ENCODE results near the gene MEF2D.

The MEF2D gene

DNA sequence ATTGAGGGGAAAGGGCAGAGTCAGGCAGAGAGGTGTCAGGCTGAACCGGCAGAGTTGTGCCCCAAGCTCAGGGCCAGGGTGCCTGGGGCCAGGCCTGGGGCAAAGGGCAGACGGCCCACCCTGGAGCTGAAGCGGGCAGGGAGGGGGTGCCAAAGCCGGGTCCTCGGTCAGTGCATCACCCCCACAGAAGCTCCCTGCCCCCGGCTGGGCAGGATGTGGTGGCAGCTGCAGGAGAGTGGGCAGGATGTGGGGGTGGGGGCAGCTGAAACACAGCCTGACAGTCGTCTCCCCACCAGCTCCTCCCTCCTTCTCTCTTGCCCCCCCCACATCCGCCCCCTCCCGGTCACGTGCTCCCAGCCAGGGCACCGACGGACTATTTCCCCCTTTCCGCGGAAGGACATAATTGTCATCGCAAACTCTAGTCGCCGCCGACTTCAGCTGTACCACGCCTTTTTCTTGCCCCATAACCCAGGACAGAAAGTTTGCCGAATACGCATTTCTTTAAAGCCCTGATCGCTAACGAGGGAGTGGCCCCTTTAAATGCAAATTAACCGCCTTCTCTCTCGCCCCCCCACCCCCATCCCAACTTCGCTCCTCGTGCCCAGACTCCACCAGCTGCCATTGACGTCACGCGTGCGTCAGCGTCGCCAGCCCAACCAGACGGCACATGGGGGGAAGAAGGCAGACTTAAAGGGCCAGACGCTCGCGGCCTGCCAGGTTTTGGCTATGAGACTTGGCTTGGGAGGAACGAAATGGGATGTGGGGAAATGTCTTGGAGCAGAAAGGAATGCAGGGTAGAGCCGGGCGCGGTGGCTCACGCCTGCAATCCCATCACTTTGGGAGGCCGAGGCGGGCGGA, 4.5 kb upstream of the MEF2D start (continued):
- TF ChIP-seq, protein P1, sequence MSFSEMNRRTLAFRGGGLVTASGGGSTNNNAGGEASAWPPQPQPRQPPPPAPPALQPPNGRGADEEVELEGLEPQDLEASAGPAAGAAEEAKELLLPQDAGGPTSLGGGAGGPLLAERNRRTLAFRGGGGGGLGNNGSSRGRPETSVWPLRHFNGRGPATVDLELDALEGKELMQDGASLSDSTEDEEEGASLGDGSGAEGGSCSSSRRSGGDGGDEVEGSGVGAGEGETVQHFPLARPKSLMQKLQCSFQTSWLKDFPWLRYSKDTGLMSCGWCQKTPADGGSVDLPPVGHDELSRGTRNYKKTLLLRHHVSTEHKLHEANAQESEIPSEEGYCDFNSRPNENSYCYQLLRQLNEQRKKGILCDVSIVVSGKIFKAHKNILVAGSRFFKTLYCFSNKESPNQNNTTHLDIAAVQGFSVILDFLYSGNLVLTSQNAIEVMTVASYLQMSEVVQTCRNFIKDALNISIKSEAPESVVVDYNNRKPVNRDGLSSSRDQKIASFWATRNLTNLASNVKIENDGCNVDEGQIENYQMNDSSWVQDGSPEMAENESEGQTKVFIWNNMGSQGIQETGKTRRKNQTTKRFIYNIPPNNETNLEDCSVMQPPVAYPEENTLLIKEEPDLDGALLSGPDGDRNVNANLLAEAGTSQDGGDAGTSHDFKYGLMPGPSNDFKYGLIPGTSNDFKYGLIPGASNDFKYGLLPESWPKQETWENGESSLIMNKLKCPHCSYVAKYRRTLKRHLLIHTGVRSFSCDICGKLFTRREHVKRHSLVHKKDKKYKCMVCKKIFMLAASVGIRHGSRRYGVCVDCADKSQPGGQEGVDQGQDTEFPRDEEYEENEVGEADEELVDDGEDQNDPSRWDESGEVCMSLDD (tag by site-specific recombination; IDR thresholded peaks at IDR 0.05): peak; percentile 87
- no peak for TF ChIP-seq HOXA7 (CRISPR knock-in tag; IDR thresholded peaks at IDR 0.05; ENCODE audit: borderline replicate concordance)
- TF ChIP-seq, protein P2, sequence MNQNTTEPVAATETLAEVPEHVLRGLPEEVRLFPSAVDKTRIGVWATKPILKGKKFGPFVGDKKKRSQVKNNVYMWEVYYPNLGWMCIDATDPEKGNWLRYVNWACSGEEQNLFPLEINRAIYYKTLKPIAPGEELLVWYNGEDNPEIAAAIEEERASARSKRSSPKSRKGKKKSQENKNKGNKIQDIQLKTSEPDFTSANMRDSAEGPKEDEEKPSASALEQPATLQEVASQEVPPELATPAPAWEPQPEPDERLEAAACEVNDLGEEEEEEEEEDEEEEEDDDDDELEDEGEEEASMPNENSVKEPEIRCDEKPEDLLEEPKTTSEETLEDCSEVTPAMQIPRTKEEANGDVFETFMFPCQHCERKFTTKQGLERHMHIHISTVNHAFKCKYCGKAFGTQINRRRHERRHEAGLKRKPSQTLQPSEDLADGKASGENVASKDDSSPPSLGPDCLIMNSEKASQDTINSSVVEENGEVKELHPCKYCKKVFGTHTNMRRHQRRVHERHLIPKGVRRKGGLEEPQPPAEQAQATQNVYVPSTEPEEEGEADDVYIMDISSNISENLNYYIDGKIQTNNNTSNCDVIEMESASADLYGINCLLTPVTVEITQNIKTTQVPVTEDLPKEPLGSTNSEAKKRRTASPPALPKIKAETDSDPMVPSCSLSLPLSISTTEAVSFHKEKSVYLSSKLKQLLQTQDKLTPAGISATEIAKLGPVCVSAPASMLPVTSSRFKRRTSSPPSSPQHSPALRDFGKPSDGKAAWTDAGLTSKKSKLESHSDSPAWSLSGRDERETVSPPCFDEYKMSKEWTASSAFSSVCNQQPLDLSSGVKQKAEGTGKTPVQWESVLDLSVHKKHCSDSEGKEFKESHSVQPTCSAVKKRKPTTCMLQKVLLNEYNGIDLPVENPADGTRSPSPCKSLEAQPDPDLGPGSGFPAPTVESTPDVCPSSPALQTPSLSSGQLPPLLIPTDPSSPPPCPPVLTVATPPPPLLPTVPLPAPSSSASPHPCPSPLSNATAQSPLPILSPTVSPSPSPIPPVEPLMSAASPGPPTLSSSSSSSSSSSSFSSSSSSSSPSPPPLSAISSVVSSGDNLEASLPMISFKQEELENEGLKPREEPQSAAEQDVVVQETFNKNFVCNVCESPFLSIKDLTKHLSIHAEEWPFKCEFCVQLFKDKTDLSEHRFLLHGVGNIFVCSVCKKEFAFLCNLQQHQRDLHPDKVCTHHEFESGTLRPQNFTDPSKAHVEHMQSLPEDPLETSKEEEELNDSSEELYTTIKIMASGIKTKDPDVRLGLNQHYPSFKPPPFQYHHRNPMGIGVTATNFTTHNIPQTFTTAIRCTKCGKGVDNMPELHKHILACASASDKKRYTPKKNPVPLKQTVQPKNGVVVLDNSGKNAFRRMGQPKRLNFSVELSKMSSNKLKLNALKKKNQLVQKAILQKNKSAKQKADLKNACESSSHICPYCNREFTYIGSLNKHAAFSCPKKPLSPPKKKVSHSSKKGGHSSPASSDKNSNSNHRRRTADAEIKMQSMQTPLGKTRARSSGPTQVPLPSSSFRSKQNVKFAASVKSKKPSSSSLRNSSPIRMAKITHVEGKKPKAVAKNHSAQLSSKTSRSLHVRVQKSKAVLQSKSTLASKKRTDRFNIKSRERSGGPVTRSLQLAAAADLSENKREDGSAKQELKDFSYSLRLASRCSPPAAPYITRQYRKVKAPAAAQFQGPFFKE (tag by site-specific recombination; IDR thresholded peaks at IDR 0.05; ENCODE audit: borderline replicate concordance): no peak
- TF ChIP-seq ZNF184 (tag by site-specific recombination; IDR thresholded peaks at IDR 0.05): peak; percentile 58; the same call in 1 of the 2 replicates
- TF ChIP-seq, protein P3, sequence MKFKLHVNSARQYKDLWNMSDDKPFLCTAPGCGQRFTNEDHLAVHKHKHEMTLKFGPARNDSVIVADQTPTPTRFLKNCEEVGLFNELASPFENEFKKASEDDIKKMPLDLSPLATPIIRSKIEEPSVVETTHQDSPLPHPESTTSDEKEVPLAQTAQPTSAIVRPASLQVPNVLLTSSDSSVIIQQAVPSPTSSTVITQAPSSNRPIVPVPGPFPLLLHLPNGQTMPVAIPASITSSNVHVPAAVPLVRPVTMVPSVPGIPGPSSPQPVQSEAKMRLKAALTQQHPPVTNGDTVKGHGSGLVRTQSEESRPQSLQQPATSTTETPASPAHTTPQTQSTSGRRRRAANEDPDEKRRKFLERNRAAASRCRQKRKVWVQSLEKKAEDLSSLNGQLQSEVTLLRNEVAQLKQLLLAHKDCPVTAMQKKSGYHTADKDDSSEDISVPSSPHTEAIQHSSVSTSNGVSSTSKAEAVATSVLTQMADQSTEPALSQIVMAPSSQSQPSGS (tag by site-specific recombination; IDR thresholded peaks at IDR 0.05; ENCODE audit: low read depth): peak; percentile 93
- TF ChIP-seq ZNF175 (tag by site-specific recombination; IDR thresholded peaks at IDR 0.05): no peak
- TF ChIP-seq, protein P4, sequence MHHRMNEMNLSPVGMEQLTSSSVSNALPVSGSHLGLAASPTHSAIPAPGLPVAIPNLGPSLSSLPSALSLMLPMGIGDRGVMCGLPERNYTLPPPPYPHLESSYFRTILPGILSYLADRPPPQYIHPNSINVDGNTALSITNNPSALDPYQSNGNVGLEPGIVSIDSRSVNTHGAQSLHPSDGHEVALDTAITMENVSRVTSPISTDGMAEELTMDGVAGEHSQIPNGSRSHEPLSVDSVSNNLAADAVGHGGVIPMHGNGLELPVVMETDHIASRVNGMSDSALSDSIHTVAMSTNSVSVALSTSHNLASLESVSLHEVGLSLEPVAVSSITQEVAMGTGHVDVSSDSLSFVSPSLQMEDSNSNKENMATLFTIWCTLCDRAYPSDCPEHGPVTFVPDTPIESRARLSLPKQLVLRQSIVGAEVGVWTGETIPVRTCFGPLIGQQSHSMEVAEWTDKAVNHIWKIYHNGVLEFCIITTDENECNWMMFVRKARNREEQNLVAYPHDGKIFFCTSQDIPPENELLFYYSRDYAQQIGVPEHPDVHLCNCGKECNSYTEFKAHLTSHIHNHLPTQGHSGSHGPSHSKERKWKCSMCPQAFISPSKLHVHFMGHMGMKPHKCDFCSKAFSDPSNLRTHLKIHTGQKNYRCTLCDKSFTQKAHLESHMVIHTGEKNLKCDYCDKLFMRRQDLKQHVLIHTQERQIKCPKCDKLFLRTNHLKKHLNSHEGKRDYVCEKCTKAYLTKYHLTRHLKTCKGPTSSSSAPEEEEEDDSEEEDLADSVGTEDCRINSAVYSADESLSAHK (tag by site-specific recombination; IDR thresholded peaks at IDR 0.05): peak; percentile 66; the same call in 1 of the 2 replicates
- no peak for TF ChIP-seq ZNF239 (tag by site-specific recombination; IDR thresholded peaks at IDR 0.05)
- TF ChIP-seq BCL11A (tag by site-specific recombination; IDR thresholded peaks at IDR 0.05; ENCODE audit: low read depth): peak; percentile 78
- TF ChIP-seq KLF16 (tag by site-specific recombination; IDR thresholded peaks at IDR 0.05): peak; percentile 96
- TF ChIP-seq ZNF157 (tag by site-specific recombination; IDR thresholded peaks at IDR 0.05): no peak
- no peak for TF ChIP-seq ZNF621 (tag by site-specific recombination; IDR thresholded peaks at IDR 0.05)
- TF ChIP-seq ZBTB20 (tag by site-specific recombination; IDR thresholded peaks at IDR 0.05): peak; percentile 67
- TF ChIP-seq, protein P5, sequence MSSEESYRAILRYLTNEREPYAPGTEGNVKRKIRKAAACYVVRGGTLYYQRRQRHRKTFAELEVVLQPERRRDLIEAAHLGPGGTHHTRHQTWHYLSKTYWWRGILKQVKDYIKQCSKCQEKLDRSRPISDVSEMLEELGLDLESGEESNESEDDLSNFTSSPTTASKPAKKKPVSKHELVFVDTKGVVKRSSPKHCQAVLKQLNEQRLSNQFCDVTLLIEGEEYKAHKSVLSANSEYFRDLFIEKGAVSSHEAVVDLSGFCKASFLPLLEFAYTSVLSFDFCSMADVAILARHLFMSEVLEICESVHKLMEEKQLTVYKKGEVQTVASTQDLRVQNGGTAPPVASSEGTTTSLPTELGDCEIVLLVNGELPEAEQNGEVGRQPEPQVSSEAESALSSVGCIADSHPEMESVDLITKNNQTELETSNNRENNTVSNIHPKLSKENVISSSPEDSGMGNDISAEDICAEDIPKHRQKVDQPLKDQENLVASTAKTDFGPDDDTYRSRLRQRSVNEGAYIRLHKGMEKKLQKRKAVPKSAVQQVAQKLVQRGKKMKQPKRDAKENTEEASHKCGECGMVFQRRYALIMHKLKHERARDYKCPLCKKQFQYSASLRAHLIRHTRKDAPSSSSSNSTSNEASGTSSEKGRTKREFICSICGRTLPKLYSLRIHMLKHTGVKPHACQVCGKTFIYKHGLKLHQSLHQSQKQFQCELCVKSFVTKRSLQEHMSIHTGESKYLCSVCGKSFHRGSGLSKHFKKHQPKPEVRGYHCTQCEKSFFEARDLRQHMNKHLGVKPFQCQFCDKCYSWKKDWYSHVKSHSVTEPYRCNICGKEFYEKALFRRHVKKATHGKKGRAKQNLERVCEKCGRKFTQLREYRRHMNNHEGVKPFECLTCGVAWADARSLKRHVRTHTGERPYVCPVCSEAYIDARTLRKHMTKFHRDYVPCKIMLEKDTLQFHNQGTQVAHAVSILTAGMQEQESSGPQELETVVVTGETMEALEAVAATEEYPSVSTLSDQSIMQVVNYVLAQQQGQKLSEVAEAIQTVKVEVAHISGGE (tag by site-specific recombination; conservative IDR thresholded peaks at IDR 0.05; ENCODE audit: low read depth): peak; percentile 46
- TF ChIP-seq ZNF660 (tag by site-specific recombination; IDR thresholded peaks at IDR 0.05): 0 out of 2 replicates have a peak, but pooled peaks have one; percentile 68
- TF ChIP-seq ZNF600 (tag by site-specific recombination; IDR thresholded peaks at IDR 0.05): 0 out of 2 replicates have a peak, but pooled peaks have one; percentile 26
- peak; percentile 97 for TF ChIP-seq KLF8 (tag by site-specific recombination; IDR thresholded peaks at IDR 0.05)
- TF ChIP-seq GFI1B (tag by site-specific recombination; IDR thresholded peaks at IDR 0.05): 0 out of 2 replicates have a peak, but pooled peaks have one; percentile 17
- TF ChIP-seq ZSCAN23 (tag by site-specific recombination; IDR thresholded peaks at IDR 0.05): peak; percentile 70; the same call in 1 of the 2 replicates
- no peak for TF ChIP-seq ZNF311 (tag by site-specific recombination; IDR thresholded peaks at IDR 0.05; ENCODE audit: borderline replicate concordance)
- TF ChIP-seq ZNF501 (tag by site-specific recombination; IDR thresholded peaks at IDR 0.05): peak; percentile 87
